Measurements from ENCODE around the gene GATB.
A peak's percentile ranks its signal among the peaks of the same experiment; 100 is the strongest.

- TF ChIP-seq CTCF (IDR thresholded peaks at IDR 0.05; ENCODE audit: low read length) (peak; percentile 27; the same call in 1 of the 2 replicates), EZH2 (IDR thresholded peaks at IDR 0.05; ENCODE audit: borderline replicate concordance, low read length) (no peak)
Measured at GRCh38 chr4:151649479-151649878, 111.3 kb downstream of the GATB start.
